Sigmoid colon (tissue), 7 donors: ENCODE measurements around the gene RAP1GAP. TPM values are rescaled to one million over a fixed set of nuclear protein-coding genes. Genes with fewer than 3 reads are reported as not detected.

Source experiments
- DNase-seq: peaks from one replicate; pipeline ENCODE4 v3.0.0-alpha.2; 2019
- H3K27ac ChIP-seq, 4 donors: fragments of 200-600 bp; sonication (generic); one replicate each; pipeline ENCODE4 v1.5.1; 2016 to 2019; ENCODE audit warnings: mild to moderate bottlenecking in 1 of 4
- H3K27me3 ChIP-seq, 3 donors: fragments of 200-600 bp; sonication (generic); one replicate each; pipeline ENCODE4 v1.5.1; 2019; ENCODE audit warnings: mild to moderate bottlenecking in 1 of 3
- H3K36me3 ChIP-seq, 4 donors: fragments of 200-600 bp; sonication (generic); one replicate each; pipeline ENCODE4 v1.5.1; 2016 to 2019
- H3K4me1 ChIP-seq, 4 donors: fragments of 200-600 bp; sonication (generic); one replicate each; pipeline ENCODE4 v1.5.1; 2017 to 2019
- H3K4me3 ChIP-seq, 4 donors: fragments of 200-600 bp; sonication (generic); one replicate each; pipeline ENCODE4 v1.5.1; 2017 to 2019; ENCODE audit warnings: mild to moderate bottlenecking in 2 of 4, moderate library complexity in 1 of 4
- H3K9me3 ChIP-seq, 4 donors: fragments of 200-600 bp in 3 of 4; sonication (generic) in 3 of 4; one replicate each; pipeline versions ENCODE4 v1.5.1 to v1.6.1; 2013 to 2019
- CTCF ChIP-seq, 4 experiments: fragments of 450-650 bp in 3 of 4; fragments of 200-600 bp in 1 of 4; IDR thresholded peaks; one replicate each; pipeline ENCODE4 v1.5.1; 2016 to 2019; ENCODE audit warnings: antibody characterized with exemption in 4 of 4, mild to moderate bottlenecking in 3 of 4, moderate library complexity in 2 of 4
- EP300 ChIP-seq, 4 donors: sonication (generic); formaldehyde crosslinking; IDR thresholded peaks; one replicate each; pipeline ENCODE4 v1.6.1; 2017; ENCODE audit warnings: antibody characterized with exemption in 4 of 4
- POLR2A ChIP-seq, 2 donors: fragments of 450-650 bp; IDR thresholded peaks; one replicate each; pipeline ENCODE4 v1.6.1; 2016; ENCODE audit warnings: antibody characterized with exemption in 2 of 2, mild to moderate bottlenecking in 2 of 2, moderate library complexity in 2 of 2
- POLR2AphosphoS5 ChIP-seq, 4 donors: sonication (generic); formaldehyde crosslinking; IDR thresholded peaks; one replicate each; pipeline ENCODE4 v1.6.1; 2017; ENCODE audit warnings: antibody characterized with exemption in 4 of 4
- WGBS, 2 donors: extraction: QIAGEN DNeasy Blood & Tissue Kit; methylation state at CpG; one replicate each; pipeline ENCODE4 v1.1.7; 2013; 5-methylcytosine and 5-hydroxymethylcytosine counted together
- intact Hi-C: fragments of 100-400 bp; cut with DNase I; formaldehyde crosslinking; loops from one replicate; pipeline ENCODE4 v1.15.1; 2023
- polyA plus RNA-seq, 3 donors: library from polyadenylated mRNA; stranded (reverse); fragments of 200-250 nt; gene quantifications; one replicate each; pipeline ENCODE4 v1.2.3, GENCODE V29; 2013
- total RNA-seq, 4 donors: library from RNA; depleted of rRNA; stranded (reverse); fragments of >200 nt; gene quantifications; one replicate each; pipeline ENCODE4 v1.1.0, GENCODE V29; 2016
- donor health status: healthy with polysubstance abuse.
- donor health status: Bipolar disorder and iron deficiency.
- donor health status: healthy.

Gene RAP1GAP
- total and polyA plus RNA-seq, 7 donors: 0.33 to 47.4 (median 12.5) TPM; not detected in 1

- intact Hi-C loops: loop anchor here (2.0 kb wide), 1 partner anchor 66 kb away; the partner anchor contains the start of gene ALPL
- no peak for DNase-seq
- peaks cover 0 to 14% (median 13%) of the 10 kb centered on the region in 4 donors for H3K4me1 ChIP-seq
- no peaks in the 10 kb centered on the region for H3K9me3 ChIP-seq
- H3K4me3 ChIP-seq: no peak overlapping the region
- TF ChIP-seq EP300 (IDR thresholded peaks at IDR 0.05) (no peak), POLR2AphosphoS5 (IDR thresholded peaks at IDR 0.05) (no peak), CTCF (IDR thresholded peaks at IDR 0.05) (no peak), POLR2A (IDR thresholded peaks at IDR 0.05) (no peak)
- H3K27me3 ChIP-seq: no peaks in the 10 kb centered on the region
- H3K36me3 ChIP-seq: no peaks in the 10 kb centered on the region
- 21 to 36% methylated on average over 31 of the region's 31 CpGs for WGBS, 2 donors
- H3K27ac ChIP-seq: peak overlapping the region in 3 of 4 donors; percentile 33 to 85 (median 60)
Observed at GRCh38 chr1:21574466-21575151, 94.5 kb downstream of the RAP1GAP start.

GRCh38 chr1:21573971-21574465 is 95.1 kb downstream of the RAP1GAP start:
- H3K27me3 ChIP-seq: no peaks in the 10 kb centered on the region
- 5 to 13% methylated on average over 11 of the region's 11 CpGs for WGBS, 2 donors
- DNase-seq: peak; percentile 77

GRCh38 chr1:21573475-21573874 is 95.7 kb downstream of the RAP1GAP start:
- WGBS, 2 donors: 59 to 75% methylated on average over 11 of the region's 11 CpGs
- DNase-seq: no peak
- intact Hi-C loops: no loop called here
- no peaks in the 10 kb centered on the region for H3K27me3 ChIP-seq
- no peaks in the 10 kb centered on the region for H3K36me3 ChIP-seq
- H3K4me3 ChIP-seq: no peak overlapping the region
- H3K4me1 ChIP-seq: peaks cover 0 to 14% (median 13%) of the 10 kb centered on the region in 4 donors
- TF ChIP-seq POLR2A (IDR thresholded peaks at IDR 0.05) (no peak), CTCF (IDR thresholded peaks at IDR 0.05) (no peak), EP300 (IDR thresholded peaks at IDR 0.05) (no peak), POLR2AphosphoS5 (IDR thresholded peaks at IDR 0.05) (no peak)
- H3K9me3 ChIP-seq: no peaks in the 10 kb centered on the region
- H3K27ac ChIP-seq: peak overlapping the region in 1 of 4 donors; percentile 85

More at GRCh38 chr1:21573971-21574465, 95.1 kb downstream of the RAP1GAP start:
- intact Hi-C loops: loop anchor here (2.0 kb wide), 1 partner anchor 65 kb away; the partner anchor contains the start of gene ALPL
- H3K27ac ChIP-seq: peak overlapping the region in 3 of 4 donors; percentile 33 to 85 (median 60)
- H3K36me3 ChIP-seq: no peaks in the 10 kb centered on the region
- TF ChIP-seq EP300 (IDR thresholded peaks at IDR 0.05) (no peak), POLR2AphosphoS5 (IDR thresholded peaks at IDR 0.05) (peak in 1 of 4 donors; percentile 31), CTCF (IDR thresholded peaks at IDR 0.05) (peak in 3 of 4 experiments; percentile 19 to 34 (median 19)), POLR2A (IDR thresholded peaks at IDR 0.05) (no peak)
- H3K4me1 ChIP-seq: peaks cover 0 to 14% (median 13%) of the 10 kb centered on the region in 4 donors
- no peaks in the 10 kb centered on the region for H3K9me3 ChIP-seq
- no peak overlapping the region for H3K4me3 ChIP-seq

GRCh38 chr1:21572735-21573277 is 96.4 kb downstream of the RAP1GAP start:
- H3K9me3 ChIP-seq: no peaks in the 10 kb centered on the region
- no peak for DNase-seq
- H3K4me1 ChIP-seq: peaks cover 0 to 14% (median 13%) of the 10 kb centered on the region in 4 donors
- H3K27me3 ChIP-seq: no peaks in the 10 kb centered on the region
- no peaks in the 10 kb centered on the region for H3K36me3 ChIP-seq
- WGBS, 2 donors: 87 to 88% methylated on average over 13 of the region's 13 CpGs
- H3K27ac ChIP-seq: no peak overlapping the region
- no peak overlapping the region for H3K4me3 ChIP-seq
- TF ChIP-seq EP300 (IDR thresholded peaks at IDR 0.05) (no peak), CTCF (IDR thresholded peaks at IDR 0.05) (no peak), POLR2A (IDR thresholded peaks at IDR 0.05) (no peak), POLR2AphosphoS5 (IDR thresholded peaks at IDR 0.05) (no peak)
- intact Hi-C loops: no loop called here
